Cardiac muscle cell (in vitro differentiated cells and primary cell): Measurements from ENCODE around the gene RGP1. TPM values are rescaled to one million over a fixed set of nuclear protein-coding genes. Genes with fewer than 3 reads are reported as not detected.

ENCODE experiments used
- DNase-seq, 2 donors: peaks; one replicate each; pipeline versions ENCODE4 v3.0.0 to v3.0.0-alpha.2; 2010 to 2017; ENCODE audit warnings: low read depth in 1 of 2, low spot score in 1 of 2
- H3K27ac ChIP-seq: fragments of 200-600 bp; sonication (generic); 2 replicates; pipeline ENCODE4 v1.5.1; 2016
- H3K27me3 ChIP-seq: fragments of 200-600 bp; sonication (generic); 2 replicates; pipeline ENCODE4 v1.6.0; 2016; ENCODE audit warnings: control low read depth
- H3K36me3 ChIP-seq: fragments of 200-600 bp; sonication (generic); 2 replicates; pipeline ENCODE4 v1.5.1; 2016; ENCODE audit warnings: control low read depth
- H3K4me1 ChIP-seq: fragments of 200-600 bp; sonication (generic); 2 replicates; pipeline ENCODE4 v1.8.1; 2017; ENCODE audit warnings: low read depth, mild to moderate bottlenecking, mixed run types
- H3K4me3 ChIP-seq: fragments of 200-600 bp; sonication (generic); 2 replicates; pipeline ENCODE4 v1.5.1; 2016; ENCODE audit warnings: mild to moderate bottlenecking
- H3K9me3 ChIP-seq: fragments of 200-600 bp; sonication (generic); 2 replicates; pipeline ENCODE4 v1.5.1; 2017; ENCODE audit warnings: low read depth, mild to moderate bottlenecking, control low read depth
- CTCF ChIP-seq: IDR thresholded peaks from 2 replicates; pipeline ENCODE4 v1.5.1; 2012; ENCODE audit warnings: low read depth, mild to moderate bottlenecking, low read length
- polyA plus RNA-seq: library from polyadenylated mRNA; unstranded; fragments of >200 nt; fragmentation: Nextera tagmentation; extraction: Ambion mirVana; gene quantifications from 2 replicates; pipeline ENCODE4 v1.2.1, GENCODE V29; 2016
- total RNA-seq: library from RNA; depleted of rRNA; stranded (reverse); fragments of >200 nt; gene quantifications from 2 replicates; pipeline ENCODE4 v1.2.3, GENCODE V29; 2016

Gene RGP1
- total and polyA plus RNA-seq, 2 experiments from 2014 or later, result 17.9 to 30.4 TPM

GRCh38 chr9:35732800-35733541 lies 16.1 kb upstream of the RGP1 start:
- peak; percentile 50 to 54 for DNase-seq
- H3K27me3 ChIP-seq, result no peaks in the 10 kb centered on the region
- no peaks in the 10 kb centered on the region for H3K9me3 ChIP-seq
- TF ChIP-seq CTCF, result no peak
- peak overlapping the region; percentile 100 for H3K27ac ChIP-seq
- H3K4me3 ChIP-seq, result peak overlapping the region; percentile 76
- H3K4me1 ChIP-seq, result peaks cover 37% of the 10 kb centered on the region
- H3K36me3 ChIP-seq, result peaks cover 28% of the 10 kb centered on the region

GRCh38 chr9:35734096-35734495 lies 15.0 kb upstream of the RGP1 start:
- TF ChIP-seq CTCF, result no peak
- no peaks in the 10 kb centered on the region for H3K9me3 ChIP-seq
- H3K4me1 ChIP-seq, result peaks cover 29% of the 10 kb centered on the region
- no peak for DNase-seq
- H3K36me3 ChIP-seq, result peaks cover 40% of the 10 kb centered on the region
- no peak overlapping the region for H3K4me3 ChIP-seq
- peak overlapping the region; percentile 100 for H3K27ac ChIP-seq
- H3K27me3 ChIP-seq, result no peaks in the 10 kb centered on the region

GRCh38 chr9:35736201-35736633 lies 12.9 kb upstream of the RGP1 start:
- peak; percentile 97 for TF ChIP-seq CTCF
- Histone ChIP-seq H3K36me3 (peaks cover 58% of the 10 kb centered on the region), H3K9me3 (no peaks in the 10 kb centered on the region), H3K4me1 (peaks cover 8% of the 10 kb centered on the region), H3K4me3 (no peak overlapping the region), H3K27me3 (no peaks in the 10 kb centered on the region), H3K27ac (peak overlapping the region; percentile 77)
- peak; percentile 72 to 89 for DNase-seq

GRCh38 chr9:35737143-35737542 lies 11.9 kb upstream of the RGP1 start:
- H3K4me3 ChIP-seq, result no peak overlapping the region
- no peak for TF ChIP-seq CTCF
- no peaks in the 10 kb centered on the region for H3K9me3 ChIP-seq
- peak overlapping the region; percentile 77 for H3K27ac ChIP-seq
- DNase-seq, result no peak
- H3K4me1 ChIP-seq, result peaks cover 8% of the 10 kb centered on the region
- no peaks in the 10 kb centered on the region for H3K27me3 ChIP-seq
- H3K36me3 ChIP-seq, result peaks cover 66% of the 10 kb centered on the region

GRCh38 chr9:35738186-35738585 lies 10.9 kb upstream of the RGP1 start:
- Histone ChIP-seq H3K9me3 (no peaks in the 10 kb centered on the region), H3K27ac (no peak overlapping the region), H3K36me3 (peaks cover 76% of the 10 kb centered on the region), H3K27me3 (no peaks in the 10 kb centered on the region), H3K4me1 (peaks cover 5% of the 10 kb centered on the region), H3K4me3 (no peak overlapping the region)
- no peak for TF ChIP-seq CTCF
- no peak for DNase-seq
